ENCODE measurements around the gene FXYD5. TPM values are rescaled to one million over a fixed set of nuclear protein-coding genes. Genes with fewer than 3 reads are reported as not detected.

The FXYD5 gene
- total and polyA plus RNA-seq, 2 donors (not counting 1 experiment from before 2014, with no cell fraction given), result 310 to 390 TPM

- peaks cover 6% of the 10 kb centered on the region for H3K9me3 Mint-ChIP-seq (ENCODE audit: insufficient read depth)
- H3K4me3 Mint-ChIP-seq, result no peak overlapping the region
- DNase-seq (no peak), ATAC-seq (ENCODE audit: low read depth) (no peak)
- TF ChIP-seq CTCF (IDR thresholded peaks at IDR 0.05) (no peak), EZH2 (IDR thresholded peaks at IDR 0.05; ENCODE audit: borderline replicate concordance, insufficient read depth, low read depth, low read length, poor library complexity, severe bottlenecking) (no peak)
- Histone ChIP-seq H3K79me2 (ENCODE audit: control insufficient read depth, insufficient read depth, low read length) (no peaks in the 10 kb centered on the region), H3K4me3 (ENCODE audit: control extremely low read depth in 1 of 5, extremely low read depth in 1 of 5, insufficient read depth in 1 of 5, low read depth in 2 of 5, low read length in 4 of 5) (no peak overlapping the region), H2AFZ (ENCODE audit: insufficient read depth, low read depth, low read length, poor library complexity, severe bottlenecking) (no peak overlapping the region), H3K9ac (ENCODE audit: low read length) (no peak overlapping the region), H3K27me3 (replicated peaks in 1 of 4; ENCODE audit: control extremely low read depth in 1 of 4, control insufficient read depth in 3 of 4, insufficient read depth in 4 of 4, low read length in 3 of 4) (no peaks in the 10 kb centered on the region), H3K36me3 (replicated peaks in 1 of 2; ENCODE audit: control extremely low read depth in 1 of 2, control insufficient read depth in 1 of 2, extremely low read depth in 1 of 2, insufficient read depth in 2 of 2, low read length in 1 of 2) (no peaks in the 10 kb centered on the region), H3K9me3 (ENCODE audit: control extremely low read depth in 1 of 3, control insufficient read depth in 2 of 3, insufficient read depth in 1 of 3, low read length in 2 of 3) (peaks cover 1 to 8% (median 8%) of the 10 kb centered on the region in 3 donors), H3K4me2 (replicated peaks; ENCODE audit: low read depth, low read length, poor library complexity, severe bottlenecking) (no peak overlapping the region), H3K4me1 (ENCODE audit: control insufficient read depth in 2 of 2, insufficient read depth in 2 of 2, low read length in 2 of 2) (no peaks in the 10 kb centered on the region), H3K27ac (ENCODE audit: low read length in 2 of 2) (no peak overlapping the region), H4K20me1 (ENCODE audit: control insufficient read depth, insufficient read depth, low read length, poor library complexity, severe bottlenecking) (no peaks in the 10 kb centered on the region)
- no peak overlapping the region for H3K27ac Mint-ChIP-seq
- ChIA-PET CTCF (interaction anchor here (0.6 to 3.2 kb wide), 4 partner anchors 26 to 315 kb away, joined by 3 to 9 read pairs (median 4); no protein-coding TSS in a partner anchor), POLR2A (interaction anchor here (0.6 to 0.9 kb wide), 4 partner anchors 12 to 270 kb away, joined by 4 to 9 read pairs (median 4); no protein-coding TSS in a partner anchor)
- H3K27me3 Mint-ChIP-seq, result no peaks in the 10 kb centered on the region
- intact Hi-C loops (cut with micrococcal nuclease), result no loop called here
- 57% methylated on average over 1 of the region's 3 CpGs for WGBS (ENCODE audit: insufficient coverage)
- peaks cover 2% of the 10 kb centered on the region for H3K4me1 Mint-ChIP-seq
These were observed 25.3 kb downstream of the FXYD5 start for GRCh38 chr19:35179830-35180229.

GRCh38 chr19:35181387-35181786 is 26.9 kb downstream of the FXYD5 start:
- 82% methylated on average over 1 of the region's 1 CpG for WGBS (ENCODE audit: insufficient coverage)
- ChIA-PET CTCF (interaction anchor here (1.4 kb wide), 1 partner anchor 40 kb away, joined by 4 read pairs; no protein-coding TSS in a partner anchor), POLR2A (no interaction called here)
- H3K79me2 ChIP-seq (ENCODE audit: control insufficient read depth, insufficient read depth, low read length), result no peaks in the 10 kb centered on the region
- TF ChIP-seq CTCF (IDR thresholded peaks at IDR 0.05), result no peak
- TF ChIP-seq EZH2 (IDR thresholded peaks at IDR 0.05; ENCODE audit: borderline replicate concordance, insufficient read depth, low read depth, low read length, poor library complexity, severe bottlenecking), result no peak
- no peaks in the 10 kb centered on the region for H4K20me1 ChIP-seq (ENCODE audit: control insufficient read depth, insufficient read depth, low read length, poor library complexity, severe bottlenecking)
- no peak for DNase-seq
- no peak overlapping the region for H3K27ac ChIP-seq (ENCODE audit: low read length in 2 of 2)
- Mint-ChIP-seq H3K27ac (no peak overlapping the region), H3K4me1 (peaks cover 2% of the 10 kb centered on the region), H3K4me3 (no peak overlapping the region), H3K9me3 (ENCODE audit: insufficient read depth) (peaks cover 6% of the 10 kb centered on the region), H3K27me3 (no peaks in the 10 kb centered on the region)
- ATAC-seq (ENCODE audit: low read depth), result no peak
- H3K4me3 ChIP-seq (ENCODE audit: control extremely low read depth in 1 of 5, extremely low read depth in 1 of 5, insufficient read depth in 1 of 5, low read depth in 2 of 5, low read length in 4 of 5), result no peak overlapping the region
- H3K4me1 ChIP-seq (ENCODE audit: control insufficient read depth in 2 of 2, insufficient read depth in 2 of 2, low read length in 2 of 2), result no peaks in the 10 kb centered on the region
- H3K36me3 ChIP-seq (replicated peaks in 1 of 2; ENCODE audit: control extremely low read depth in 1 of 2, control insufficient read depth in 1 of 2, extremely low read depth in 1 of 2, insufficient read depth in 2 of 2, low read length in 1 of 2), result no peaks in the 10 kb centered on the region
- no peak overlapping the region for H2AFZ ChIP-seq (ENCODE audit: insufficient read depth, low read depth, low read length, poor library complexity, severe bottlenecking)
- intact Hi-C loops (cut with micrococcal nuclease), result no loop called here
- no peak overlapping the region for H3K9ac ChIP-seq (ENCODE audit: low read length)
- no peak overlapping the region for H3K4me2 ChIP-seq (replicated peaks; ENCODE audit: low read depth, low read length, poor library complexity, severe bottlenecking)
- H3K9me3 ChIP-seq (ENCODE audit: control extremely low read depth in 1 of 3, control insufficient read depth in 2 of 3, insufficient read depth in 1 of 3, low read length in 2 of 3), result peaks cover 1 to 8% (median 7%) of the 10 kb centered on the region in 3 donors
- no peaks in the 10 kb centered on the region for H3K27me3 ChIP-seq (replicated peaks in 1 of 4; ENCODE audit: control extremely low read depth in 1 of 4, control insufficient read depth in 3 of 4, insufficient read depth in 4 of 4, low read length in 3 of 4)

Data from B cell (primary cell).